Psoas muscle (tissue), 8 donors: ENCODE data around the gene ABCB9. TPM values are rescaled to one million over a fixed set of nuclear protein-coding genes. Genes with fewer than 3 reads are reported as not detected.

Experiments used
- ATAC-seq, 4 donors: fragments of 200-7000 bp; cut with Tn5 transposase; one replicate each; pipeline ENCODE4 v1.9.1; 2020; ENCODE audit warnings: moderate library complexity in 3 of 4, mild to moderate bottlenecking in 2 of 4
- DNase-seq, 2 donors: peaks; one replicate each; pipeline ENCODE4 v3.0.0-alpha.2; 2020
- H3K27ac ChIP-seq: fragments of 200-600 bp; one replicate; pipeline ENCODE4 v1.8.0; 2022
- H3K27me3 ChIP-seq, 3 donors: fragments of 200-600 bp in 1 of 3; one replicate each; pipeline versions ENCODE4 v1.6.1 to v1.8.0; 2013 to 2022; ENCODE audit warnings: low read length in 2 of 3, mild to moderate bottlenecking in 2 of 3, moderate library complexity in 1 of 3; ENCODE audit not compliant: insufficient read depth in 3 of 3
- H3K36me3 ChIP-seq, 2 donors: fragments of 200-600 bp in 1 of 2; one replicate each; pipeline versions ENCODE4 v1.6.1 to v1.8.0; 2013 to 2022; ENCODE audit warnings: low read depth in 1 of 2, mild to moderate bottlenecking in 1 of 2, moderate library complexity in 1 of 2; ENCODE audit not compliant: insufficient read depth in 1 of 2
- H3K4me1 ChIP-seq: fragments of 200-600 bp; one replicate; pipeline ENCODE4 v1.8.0; 2022
- H3K4me3 ChIP-seq: fragments of 200-600 bp; one replicate; pipeline ENCODE4 v1.8.0; 2022; ENCODE audit warnings: mild to moderate bottlenecking
- H3K9me3 ChIP-seq: fragments of 200-600 bp; one replicate; pipeline ENCODE4 v1.8.0; 2022
- WGBS, 3 donors: extraction: QIAGEN DNeasy Blood & Tissue Kit; methylation state at CpG; one replicate each; pipeline versions ENCODE4 v1.1.6 to v1.1.7; 2013; 5-methylcytosine and 5-hydroxymethylcytosine counted together
- intact Hi-C, 2 donors: fragments of 100-400 bp; cut with DNase I; formaldehyde crosslinking; loops; one replicate each; pipeline versions ENCODE4 v1.11.0 to v1.14.2; 2022
- polyA plus RNA-seq, 3 donors: library from polyadenylated mRNA; stranded (reverse); fragments of 200-250 nt; gene quantifications; one replicate each; pipeline ENCODE4 v1.2.3, GENCODE V29; 2013
- total RNA-seq, 4 donors: library from RNA; stranded (reverse); fragmentation: NEBNext Ultra II Directional in 2 of 4; extraction: Animal tissue kit (Norgen Biotek cat#: 25700) in 2 of 4; gene quantifications; one replicate each; pipeline versions ENCODE4 v1.2.1 to v1.2.4, GENCODE V29; 2021 to 2023
- TF ChIP-seq, protein P1 (sequence below): fragments of 200-600 bp; IDR thresholded peaks from one replicate; pipeline ENCODE4 v1.8.0; 2022; ENCODE audit warnings: antibody characterized with exemption
- donor health status: healthy with polysubstance abuse.
- donor health status: DM: no; HTN: no; CAD: no; lungs with moderate emphysema.
- donor health status: Bipolar disorder and iron deficiency.
- donor health status: healthy.
- donor health status: DM: yes; HTN: yes; CAD: no.
- donor health status: DM: no; HTN: no; CAD: no.
- donor health status: DM: no; HTN: no; CAD: no.
- donor health status: DM: yes; HTN: yes; CAD: no.

ABCB9 gene
- total and polyA plus RNA-seq, 7 donors: 0.47 to 1.1 (median 0.62) TPM

DNA sequence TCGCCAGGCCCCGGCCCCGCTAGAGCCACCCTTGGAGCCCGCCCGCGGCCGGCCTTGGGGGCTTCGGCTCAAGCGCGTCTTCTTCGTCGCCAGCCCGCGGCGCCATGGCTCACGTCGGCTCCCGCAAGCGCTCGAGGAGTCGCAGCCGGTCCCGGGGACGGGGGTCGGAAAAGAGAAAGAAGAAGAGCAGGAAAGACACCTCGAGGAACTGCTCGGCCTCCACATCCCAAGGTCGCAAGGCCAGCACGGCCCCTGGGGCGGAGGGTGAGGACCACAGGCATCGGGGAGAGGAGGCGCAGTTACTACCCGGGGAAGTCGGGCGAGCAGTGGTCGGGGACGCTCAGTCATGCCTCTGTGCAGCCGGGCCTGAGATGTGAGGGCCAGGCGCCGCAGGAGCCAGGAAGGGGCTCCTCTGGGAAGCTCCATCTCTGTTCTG, 14.8 kb upstream of the ABCB9 start:
- intact Hi-C loops: loop anchor here in 1 of 2 donors (5.0 kb wide), 1 partner anchor 171 kb away; the partner anchor contains the start of gene PITPNM2
- H3K36me3 ChIP-seq: peaks cover 0 to 30% of the 10 kb centered on the region in 2 donors
- peak overlapping the region; percentile 99 for H3K4me3 ChIP-seq
- peak overlapping the region; percentile 89 for H3K27ac ChIP-seq
- no peaks in the 10 kb centered on the region for H3K9me3 ChIP-seq
- DNase-seq: peak in 1 of 2 donors; percentile 59
- H3K4me1 ChIP-seq: peaks cover 62% of the 10 kb centered on the region
- 0 to 1% (median 1%) methylated on average over 38 to 40 of the region's 40 CpGs for WGBS, 3 donors
- H3K27me3 ChIP-seq: no peaks in the 10 kb centered on the region
- TF ChIP-seq, protein P1, sequence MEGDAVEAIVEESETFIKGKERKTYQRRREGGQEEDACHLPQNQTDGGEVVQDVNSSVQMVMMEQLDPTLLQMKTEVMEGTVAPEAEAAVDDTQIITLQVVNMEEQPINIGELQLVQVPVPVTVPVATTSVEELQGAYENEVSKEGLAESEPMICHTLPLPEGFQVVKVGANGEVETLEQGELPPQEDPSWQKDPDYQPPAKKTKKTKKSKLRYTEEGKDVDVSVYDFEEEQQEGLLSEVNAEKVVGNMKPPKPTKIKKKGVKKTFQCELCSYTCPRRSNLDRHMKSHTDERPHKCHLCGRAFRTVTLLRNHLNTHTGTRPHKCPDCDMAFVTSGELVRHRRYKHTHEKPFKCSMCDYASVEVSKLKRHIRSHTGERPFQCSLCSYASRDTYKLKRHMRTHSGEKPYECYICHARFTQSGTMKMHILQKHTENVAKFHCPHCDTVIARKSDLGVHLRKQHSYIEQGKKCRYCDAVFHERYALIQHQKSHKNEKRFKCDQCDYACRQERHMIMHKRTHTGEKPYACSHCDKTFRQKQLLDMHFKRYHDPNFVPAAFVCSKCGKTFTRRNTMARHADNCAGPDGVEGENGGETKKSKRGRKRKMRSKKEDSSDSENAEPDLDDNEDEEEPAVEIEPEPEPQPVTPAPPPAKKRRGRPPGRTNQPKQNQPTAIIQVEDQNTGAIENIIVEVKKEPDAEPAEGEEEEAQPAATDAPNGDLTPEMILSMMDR: no peak
- peak in 2 of 4 donors; percentile 4 to 37 for ATAC-seq

DNA sequence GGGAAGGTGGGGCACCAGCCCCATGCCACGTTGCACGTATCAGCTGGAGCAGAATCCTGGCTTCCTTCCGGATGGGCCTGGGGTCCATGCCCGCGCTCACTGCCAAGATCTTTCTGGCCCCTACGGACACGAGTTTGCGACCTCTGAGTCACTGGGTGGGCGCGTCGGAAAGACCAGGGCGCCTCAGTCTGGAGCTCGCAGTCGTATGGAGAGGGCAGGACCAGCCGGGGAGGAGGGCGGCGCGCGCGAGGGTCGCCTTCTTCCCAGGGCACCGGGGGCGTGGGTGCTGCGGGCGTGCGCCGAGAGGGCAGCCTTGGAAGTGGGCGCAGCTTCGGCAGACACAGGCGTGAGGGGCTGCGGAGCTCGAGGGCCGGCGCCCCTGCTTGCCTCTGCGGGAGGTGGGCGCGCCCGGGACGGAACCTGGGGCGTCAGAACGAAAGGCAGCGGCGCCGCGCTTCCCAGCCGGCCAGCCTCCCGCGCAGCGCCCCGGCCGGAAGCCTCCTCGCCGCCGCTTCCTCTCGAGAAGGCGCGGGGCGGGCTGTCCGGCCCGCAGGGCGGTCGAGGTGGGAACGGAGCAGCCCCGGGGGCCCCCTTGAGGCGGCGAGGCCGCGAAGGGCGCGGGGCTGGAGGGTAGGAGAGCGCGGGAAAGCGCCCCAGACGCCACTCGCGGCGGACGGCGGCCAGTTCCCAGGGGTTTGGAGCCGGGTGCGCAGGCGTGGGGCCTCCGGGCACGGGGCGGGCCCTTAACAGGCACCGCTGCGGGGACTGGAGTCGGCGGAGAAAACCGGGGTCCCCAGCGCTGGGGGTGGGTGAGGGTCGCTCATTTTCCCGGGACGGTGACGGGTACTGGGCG, 14.1 kb upstream of the ABCB9 start, which contains the start of gene ARL6IP4:
TSS of gene ARL6IP4 (plus strand) at position 499 of the 853 bp plus-strand sequence. CDS start 459 bp downstream, outside the sequence.
- H3K27me3 ChIP-seq: no peaks in the 10 kb centered on the region
- WGBS, 3 donors: 0 to 1% (median 0%) methylated on average over 66 to 96 of the region's 96 CpGs
- TF ChIP-seq, protein P1: no peak
- no peaks in the 10 kb centered on the region for H3K9me3 ChIP-seq
- peaks cover 0 to 24% of the 10 kb centered on the region in 2 donors for H3K36me3 ChIP-seq
- DNase-seq (peak; percentile 69 to 81), ATAC-seq (peak; percentile 68 to 85 (median 82))
- peak within 1 kb of the TSS; percentile 99 for H3K4me3 ChIP-seq
- peak within 1 kb of the TSS; percentile 89 for H3K27ac ChIP-seq
- H3K4me1 ChIP-seq: peaks cover 66% of the 10 kb centered on the region
- intact Hi-C loops: loop anchor here in 1 of 2 donors (5.0 kb wide), 1 partner anchor 172 kb away; the partner anchor contains the start of gene PITPNM2

DNA sequence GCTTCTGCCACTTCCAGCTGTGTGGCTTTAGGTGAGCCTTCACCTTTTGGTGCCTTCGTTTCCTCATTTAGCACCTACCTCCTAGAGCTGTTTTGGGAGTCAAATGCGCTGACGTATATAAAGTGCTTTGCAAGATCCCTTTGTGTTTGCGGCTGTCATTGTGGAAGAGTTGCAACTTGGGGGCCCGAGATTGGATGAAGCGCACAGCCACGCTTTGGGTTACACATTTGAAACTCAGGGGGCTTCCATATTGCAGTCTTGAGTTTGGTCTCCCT, 13.6 kb upstream of the ABCB9 start:
- H3K4me3 ChIP-seq: peak overlapping the region; percentile 99
- DNase-seq: no peak
- no peaks in the 10 kb centered on the region for H3K9me3 ChIP-seq
- intact Hi-C loops: loop anchor here in 1 of 2 donors (5.0 kb wide), 2 partner anchors 172 to 252 kb away; partner anchors contain the start of genes MPHOSPH9, MTRFR and PITPNM2
- H3K4me1 ChIP-seq: peaks cover 64% of the 10 kb centered on the region
- H3K27me3 ChIP-seq: no peaks in the 10 kb centered on the region
- no peak for ATAC-seq
- peaks cover 0 to 24% of the 10 kb centered on the region in 2 donors for H3K36me3 ChIP-seq
- TF ChIP-seq, protein P1: no peak
- WGBS, 3 donors: 7 to 15% (median 10%) methylated on average over 7 of the region's 7 CpGs
- peak overlapping the region; percentile 89 for H3K27ac ChIP-seq

DNA sequence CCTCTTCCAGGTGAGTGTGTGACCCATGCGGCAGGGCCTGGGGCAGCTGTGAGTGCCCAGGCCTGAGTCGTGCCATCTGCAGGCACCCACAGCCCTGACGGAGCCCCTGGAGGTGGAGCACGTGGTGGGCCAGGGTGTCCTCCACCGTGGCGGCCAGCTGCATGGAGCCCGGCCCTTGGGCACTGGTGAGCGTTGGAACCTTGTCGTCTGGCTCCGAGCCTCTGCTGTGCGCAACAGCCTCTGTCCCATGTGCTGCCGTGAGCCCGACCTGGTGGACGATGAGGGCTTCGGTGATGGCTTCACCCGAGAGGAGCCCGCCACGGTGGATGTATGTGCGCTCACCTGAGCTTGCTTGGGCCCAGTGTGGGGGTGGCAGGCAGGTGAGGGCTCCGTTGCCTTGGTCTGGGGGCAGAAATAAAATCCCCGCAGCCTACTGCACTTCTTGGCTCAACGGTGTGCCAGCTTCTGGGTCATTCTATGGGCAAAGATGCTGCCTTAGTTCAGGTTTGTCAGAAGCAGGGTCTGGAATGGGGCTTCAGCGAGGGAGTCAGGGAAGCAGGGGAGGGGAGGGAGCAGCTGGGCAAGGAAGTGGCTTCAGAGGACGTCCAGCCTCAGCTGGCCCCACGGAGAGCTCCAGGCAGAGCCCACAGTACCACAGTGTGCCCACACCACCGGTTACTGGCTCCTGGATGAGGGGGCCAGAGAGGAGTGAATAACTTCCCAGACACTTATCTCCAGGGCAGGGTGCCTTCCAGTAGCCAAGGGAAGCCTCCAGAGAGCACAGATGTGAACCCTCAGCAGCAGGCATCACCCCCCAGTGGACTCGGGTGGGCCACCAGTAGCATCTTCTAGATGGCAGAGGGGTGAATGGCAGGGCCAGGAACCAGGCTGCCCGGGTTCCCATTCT, 13.0 kb upstream of the ABCB9 start:
- no peak for ATAC-seq
- H3K4me3 ChIP-seq: peak overlapping the region; percentile 99
- H3K36me3 ChIP-seq: peaks cover 0 to 24% of the 10 kb centered on the region in 2 donors
- WGBS, 3 donors: 63 to 74% (median 66%) methylated on average over 28 of the region's 28 CpGs
- H3K4me1 ChIP-seq: peaks cover 58% of the 10 kb centered on the region
- TF ChIP-seq, protein P1: no peak
- no peaks in the 10 kb centered on the region for H3K9me3 ChIP-seq
- peak overlapping the region; percentile 89 for H3K27ac ChIP-seq
- peak in 1 of 2 donors; percentile 52 for DNase-seq
- no peaks in the 10 kb centered on the region for H3K27me3 ChIP-seq
- intact Hi-C loops: loop anchor here in 1 of 2 donors (5.0 kb wide), 1 partner anchor 253 kb away; the partner anchor contains the start of genes MPHOSPH9 and MTRFR
